ENCODE data around the gene CLUH.

Gene CLUH, protein sequence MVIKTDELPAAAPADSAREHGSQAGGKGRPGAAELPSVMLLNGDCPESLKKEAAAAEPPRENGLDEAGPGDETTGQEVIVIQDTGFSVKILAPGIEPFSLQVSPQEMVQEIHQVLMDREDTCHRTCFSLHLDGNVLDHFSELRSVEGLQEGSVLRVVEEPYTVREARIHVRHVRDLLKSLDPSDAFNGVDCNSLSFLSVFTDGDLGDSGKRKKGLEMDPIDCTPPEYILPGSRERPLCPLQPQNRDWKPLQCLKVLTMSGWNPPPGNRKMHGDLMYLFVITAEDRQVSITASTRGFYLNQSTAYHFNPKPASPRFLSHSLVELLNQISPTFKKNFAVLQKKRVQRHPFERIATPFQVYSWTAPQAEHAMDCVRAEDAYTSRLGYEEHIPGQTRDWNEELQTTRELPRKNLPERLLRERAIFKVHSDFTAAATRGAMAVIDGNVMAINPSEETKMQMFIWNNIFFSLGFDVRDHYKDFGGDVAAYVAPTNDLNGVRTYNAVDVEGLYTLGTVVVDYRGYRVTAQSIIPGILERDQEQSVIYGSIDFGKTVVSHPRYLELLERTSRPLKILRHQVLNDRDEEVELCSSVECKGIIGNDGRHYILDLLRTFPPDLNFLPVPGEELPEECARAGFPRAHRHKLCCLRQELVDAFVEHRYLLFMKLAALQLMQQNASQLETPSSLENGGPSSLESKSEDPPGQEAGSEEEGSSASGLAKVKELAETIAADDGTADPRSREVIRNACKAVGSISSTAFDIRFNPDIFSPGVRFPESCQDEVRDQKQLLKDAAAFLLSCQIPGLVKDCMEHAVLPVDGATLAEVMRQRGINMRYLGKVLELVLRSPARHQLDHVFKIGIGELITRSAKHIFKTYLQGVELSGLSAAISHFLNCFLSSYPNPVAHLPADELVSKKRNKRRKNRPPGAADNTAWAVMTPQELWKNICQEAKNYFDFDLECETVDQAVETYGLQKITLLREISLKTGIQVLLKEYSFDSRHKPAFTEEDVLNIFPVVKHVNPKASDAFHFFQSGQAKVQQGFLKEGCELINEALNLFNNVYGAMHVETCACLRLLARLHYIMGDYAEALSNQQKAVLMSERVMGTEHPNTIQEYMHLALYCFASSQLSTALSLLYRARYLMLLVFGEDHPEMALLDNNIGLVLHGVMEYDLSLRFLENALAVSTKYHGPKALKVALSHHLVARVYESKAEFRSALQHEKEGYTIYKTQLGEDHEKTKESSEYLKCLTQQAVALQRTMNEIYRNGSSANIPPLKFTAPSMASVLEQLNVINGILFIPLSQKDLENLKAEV (N-terminal part only)

DNA sequence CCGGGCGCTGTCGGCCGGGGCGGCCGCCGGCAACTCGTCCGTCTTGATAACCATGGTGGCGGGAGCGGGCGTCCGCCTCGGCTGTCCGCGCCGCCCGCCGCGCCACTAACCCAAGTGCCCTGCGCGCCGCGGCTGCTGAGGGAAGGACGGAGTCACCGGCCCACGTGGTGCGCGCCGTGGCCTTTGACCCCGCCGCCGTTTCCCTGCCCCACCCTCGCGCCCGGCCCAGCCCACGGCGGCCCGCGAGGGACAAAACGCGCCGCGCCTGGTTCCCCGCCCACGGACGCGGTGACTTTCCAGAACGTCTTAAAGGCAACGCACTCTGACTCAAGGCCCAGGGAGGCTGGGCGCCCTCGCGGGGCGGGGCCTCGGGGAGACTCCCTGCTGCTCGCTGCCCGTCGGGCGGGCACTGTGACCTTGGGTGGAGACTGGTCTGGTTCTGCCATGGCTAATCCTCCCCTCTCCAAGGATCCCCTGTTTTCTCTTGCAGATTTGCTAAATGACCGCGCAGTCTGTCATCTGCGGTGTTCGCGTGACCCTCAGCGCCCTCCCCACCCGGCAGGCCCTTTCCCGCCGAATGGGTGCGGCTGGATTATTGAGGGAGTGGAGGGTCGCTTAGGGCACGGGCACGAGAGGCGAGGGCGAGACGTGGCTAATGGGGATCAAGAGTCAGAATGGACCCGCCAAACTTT lies at the start of gene CLUH:
CLUH (minus strand) TSS at position 157 of the 692 bp plus-strand sequence; CDS start at position 54, 103 bp downstream.
- DNase-seq = peak; percentile 98

DNA sequence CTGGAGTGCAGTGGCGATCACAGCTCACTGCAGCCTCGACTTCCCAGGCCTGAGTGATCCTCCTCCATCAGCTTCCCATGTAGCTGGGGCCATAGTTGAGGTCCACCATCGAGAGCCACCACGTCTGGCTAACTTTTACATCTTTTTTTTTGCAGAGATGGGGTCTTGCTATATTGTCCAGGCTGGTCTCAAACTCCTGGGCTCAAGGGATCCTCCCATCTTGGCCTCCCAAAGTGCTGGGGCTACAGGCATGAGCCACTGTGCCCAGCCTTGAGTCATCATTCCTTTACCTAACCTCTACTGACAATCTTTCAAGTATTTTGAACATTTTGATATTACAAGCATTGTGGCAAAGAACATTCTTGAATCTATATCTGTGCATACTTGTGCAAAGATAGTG lies 47.3 kb upstream of the CLUH start:
- DNase-seq = no peak

DNA sequence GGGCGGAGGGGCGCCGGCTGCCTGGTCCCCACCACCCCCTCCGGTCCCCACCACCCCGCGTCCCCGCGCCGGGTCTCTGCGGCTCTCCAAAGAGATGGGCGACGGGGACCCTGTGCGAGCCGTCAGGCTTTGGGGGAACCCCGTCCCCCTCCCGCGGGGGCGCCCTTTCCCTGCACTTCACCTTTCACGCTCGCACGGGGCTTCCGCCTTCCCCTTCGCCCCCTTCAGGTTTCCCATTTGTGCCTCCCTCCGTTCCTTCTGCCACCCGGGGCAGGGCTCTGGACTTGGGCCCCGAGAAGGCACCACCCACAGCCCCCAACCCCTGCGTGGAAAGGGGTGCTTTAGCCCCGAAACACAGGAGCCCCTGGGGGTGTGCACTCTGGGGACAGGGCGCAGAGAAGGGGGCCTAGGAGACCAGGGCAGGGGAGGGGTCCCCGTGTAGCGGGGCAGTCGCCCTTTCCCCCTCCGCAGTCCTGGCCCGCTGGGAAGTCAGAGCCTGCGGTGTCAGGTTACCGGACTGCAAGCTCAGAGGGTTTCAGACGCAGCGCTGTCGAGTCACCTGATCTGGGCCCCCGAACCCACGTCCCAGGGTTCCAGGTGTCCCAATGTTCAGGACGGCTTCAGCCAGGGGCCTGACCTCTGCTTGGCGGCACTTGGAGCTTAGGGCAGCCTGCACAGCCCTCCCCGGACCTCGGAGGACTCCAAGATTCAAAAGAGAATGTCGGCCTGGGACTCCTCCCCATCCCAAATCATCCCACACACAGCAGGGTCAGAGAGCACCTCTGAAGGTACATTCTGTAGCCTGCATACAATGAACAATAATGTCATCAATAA lies 44.5 kb upstream of the CLUH start:
- no peak for DNase-seq

DNA sequence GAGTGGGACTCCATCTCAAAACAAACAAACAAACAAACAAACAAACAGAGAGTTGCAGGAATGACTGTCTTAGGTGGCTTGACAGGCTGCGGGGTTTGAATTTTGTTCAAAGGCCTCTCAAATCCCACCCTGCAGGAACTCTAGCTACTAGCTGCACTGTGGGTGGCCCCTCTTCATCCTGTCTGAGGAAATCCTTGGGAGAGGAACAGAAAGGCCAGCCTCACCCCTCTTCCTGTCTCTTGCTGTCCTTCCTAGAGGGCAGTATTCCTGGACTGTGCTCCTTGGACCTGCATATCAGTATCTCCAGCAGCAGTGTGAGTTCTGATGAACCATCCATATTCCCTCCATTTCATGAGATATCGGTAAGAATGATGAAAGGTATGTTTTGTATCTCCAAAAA lies 39.9 kb upstream of the CLUH start:
- DNase-seq = no peak

DNA sequence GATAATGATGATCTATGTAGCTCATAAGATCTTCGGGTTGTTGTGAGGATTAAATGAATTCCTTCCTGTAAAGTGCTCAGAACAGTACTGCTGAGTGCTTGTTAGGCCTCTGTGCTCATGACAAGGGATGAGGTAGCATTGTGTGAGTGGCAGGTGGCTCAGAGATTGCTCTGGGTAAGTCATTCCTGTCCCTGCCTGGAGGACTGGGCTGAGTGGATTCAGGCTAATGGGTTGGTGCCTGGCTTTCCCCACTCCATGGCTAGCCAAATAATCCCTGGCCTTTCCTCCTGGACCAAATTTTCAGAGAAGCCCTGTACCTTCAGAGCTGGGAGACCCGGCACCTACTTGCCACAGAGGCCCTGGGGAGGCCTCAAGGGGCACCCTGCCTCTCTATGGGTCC lies 39.2 kb upstream of the CLUH start:
- DNase-seq = no peak

DNA sequence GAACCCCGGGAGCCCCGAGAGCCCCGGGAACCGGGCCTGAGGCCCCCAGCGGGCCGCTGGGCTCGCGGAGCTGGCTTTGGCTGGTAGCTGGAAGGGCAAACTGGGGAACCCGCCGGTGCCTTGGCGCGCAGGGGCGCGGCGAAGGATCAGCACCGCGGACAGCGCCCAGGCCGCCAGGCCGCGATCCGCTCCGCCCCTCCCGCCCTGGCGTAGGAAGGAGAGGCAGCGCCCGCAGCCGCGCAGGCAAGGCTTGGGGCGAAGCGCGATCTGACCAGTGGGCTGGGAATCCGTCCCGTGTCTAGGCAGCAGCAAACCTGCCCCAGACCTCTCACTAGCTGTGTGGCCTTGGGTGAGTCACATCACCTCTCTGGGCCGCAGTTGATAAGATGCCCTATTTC lies 38.2 kb upstream of the CLUH start:
- DNase-seq = peak; percentile 85

DNA sequence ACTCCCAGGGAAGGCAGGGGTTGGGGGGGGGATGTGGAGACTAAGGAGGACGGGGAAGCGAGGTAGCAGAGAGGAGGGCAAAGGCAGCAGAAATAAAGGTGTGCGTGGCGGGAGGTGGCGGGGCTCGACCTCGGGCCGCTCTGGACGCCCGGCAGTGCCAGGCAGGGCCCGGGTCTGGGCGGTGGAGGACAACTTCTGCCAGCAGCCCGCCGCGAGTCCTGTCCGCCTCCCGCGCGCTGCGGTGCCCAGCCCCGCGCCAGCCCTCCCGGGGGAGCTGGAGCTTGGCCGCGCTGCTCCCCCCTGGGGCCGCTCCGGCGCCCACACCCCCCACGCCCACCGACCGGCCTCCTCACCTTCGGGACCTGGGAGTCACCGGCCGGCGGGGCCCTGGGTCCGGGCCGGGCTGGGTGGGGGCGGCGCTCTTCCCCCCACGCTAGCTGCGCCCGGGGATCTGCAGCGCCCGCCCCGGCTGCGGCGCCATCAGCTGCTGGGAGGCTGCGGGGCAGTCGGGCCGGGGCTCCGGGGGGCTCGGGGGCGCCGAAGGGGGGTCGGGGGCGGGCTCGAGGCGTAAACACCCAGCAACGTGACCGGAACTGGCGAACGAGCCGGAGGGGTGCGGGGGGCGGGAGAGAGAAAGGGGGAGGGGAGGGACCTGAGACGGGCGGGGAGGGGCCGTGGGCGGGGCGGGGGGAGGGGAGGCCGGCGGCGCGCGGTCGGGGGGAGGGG lies 37.7 kb upstream of the CLUH start, which contains the start of gene CCDC92B:
CCDC92B (minus strand) TSS at position 595 of the 726 bp plus-strand sequence. CDS start 14,507 bp downstream, outside the sequence.
- DNase-seq = no peak

DNA sequence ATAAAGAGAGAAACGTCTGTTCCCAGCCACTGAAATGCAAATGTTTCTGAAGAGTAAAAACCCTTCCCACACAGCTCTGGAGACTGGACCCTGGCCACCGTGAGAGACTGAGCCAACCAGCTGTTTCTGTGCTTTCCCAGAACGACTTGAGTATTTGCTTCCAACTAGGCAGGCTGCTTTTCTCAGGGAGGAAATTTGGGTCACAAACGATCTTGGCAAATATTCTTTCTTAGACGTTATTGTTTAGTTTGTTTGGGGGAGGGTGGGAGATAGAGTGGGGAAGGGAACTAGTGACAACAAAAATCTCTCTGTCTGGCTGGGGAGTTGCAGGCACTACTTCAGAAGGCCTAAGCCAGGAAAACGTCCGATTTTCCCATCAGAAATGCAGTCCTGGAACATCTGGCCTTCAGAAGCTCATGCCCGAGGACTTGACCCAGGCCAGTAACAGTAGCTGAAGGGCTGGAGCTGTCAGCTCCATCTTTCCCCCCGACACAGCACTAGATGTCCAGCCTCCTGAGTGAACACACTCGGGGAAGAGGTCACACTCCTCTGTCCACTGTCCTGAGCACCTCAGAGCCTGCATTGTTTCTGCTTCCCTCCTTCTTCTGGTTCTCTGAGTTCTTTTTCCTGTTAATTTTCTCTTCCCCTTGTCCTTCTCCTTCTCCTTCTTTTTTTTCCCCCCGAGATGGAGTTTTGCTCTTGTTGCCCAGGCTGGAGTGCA lies 33.9 kb upstream of the CLUH start:
- no peak for DNase-seq

DNA sequence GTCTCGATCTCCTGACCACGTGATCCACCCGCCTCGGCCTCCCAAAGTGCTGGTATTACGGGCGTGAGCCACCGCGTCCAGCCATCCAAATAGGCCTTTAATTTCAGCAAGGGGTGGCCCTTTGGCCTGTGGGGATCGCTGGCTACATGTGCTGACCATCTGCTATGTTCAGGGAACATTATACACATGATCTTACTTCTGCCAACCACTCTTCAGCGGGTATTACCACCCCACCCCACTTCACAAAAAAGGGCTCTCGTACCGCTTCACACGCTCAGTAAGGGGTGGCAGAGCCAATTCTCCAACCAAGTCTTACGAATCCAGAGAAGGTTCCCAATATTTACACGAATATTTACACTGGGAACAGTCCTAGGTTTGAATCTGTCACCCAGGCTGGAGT lies 26.1 kb upstream of the CLUH start:
- DNase-seq = no peak

DNA sequence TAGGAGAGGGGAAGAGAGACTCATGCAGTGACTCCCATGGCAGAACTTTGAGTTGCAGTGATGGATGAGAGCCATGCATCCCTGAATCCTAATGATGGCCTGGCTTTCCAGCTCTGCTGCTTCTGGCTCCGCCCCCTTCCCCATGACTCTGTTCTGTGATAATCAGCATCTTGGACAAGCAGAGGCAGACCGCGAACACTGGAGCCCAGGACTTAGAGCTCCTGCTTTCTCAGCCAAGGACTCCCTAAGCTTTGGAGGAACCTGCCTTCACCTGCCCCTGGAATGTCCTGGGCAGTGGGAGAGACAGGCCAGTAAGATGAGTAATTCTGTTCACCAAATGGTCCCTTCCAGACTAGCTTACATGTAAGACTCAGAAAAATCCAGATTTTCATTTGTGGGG lies 25.4 kb upstream of the CLUH start:
- DNase-seq = no peak

DNA sequence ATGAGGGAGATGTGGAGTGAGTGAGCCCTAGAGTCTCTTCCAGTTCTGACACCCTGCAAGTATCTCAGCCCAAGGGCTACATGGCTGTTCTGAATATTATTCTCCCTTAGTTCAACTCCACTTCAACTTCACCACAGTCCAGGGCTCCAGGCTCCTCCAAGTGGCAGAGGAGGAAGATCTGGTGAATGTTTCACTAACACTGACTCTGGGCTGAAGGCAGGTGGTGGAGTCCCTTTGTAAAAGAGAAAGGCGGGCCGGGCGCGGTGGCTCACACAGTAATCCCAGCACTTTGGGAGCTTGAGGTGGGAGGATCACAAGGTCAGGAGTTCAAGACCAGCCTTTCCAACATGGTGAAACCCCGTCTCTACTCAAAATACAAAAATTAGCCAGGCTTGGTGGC lies 24.3 kb upstream of the CLUH start:
- no peak for DNase-seq

DNA sequence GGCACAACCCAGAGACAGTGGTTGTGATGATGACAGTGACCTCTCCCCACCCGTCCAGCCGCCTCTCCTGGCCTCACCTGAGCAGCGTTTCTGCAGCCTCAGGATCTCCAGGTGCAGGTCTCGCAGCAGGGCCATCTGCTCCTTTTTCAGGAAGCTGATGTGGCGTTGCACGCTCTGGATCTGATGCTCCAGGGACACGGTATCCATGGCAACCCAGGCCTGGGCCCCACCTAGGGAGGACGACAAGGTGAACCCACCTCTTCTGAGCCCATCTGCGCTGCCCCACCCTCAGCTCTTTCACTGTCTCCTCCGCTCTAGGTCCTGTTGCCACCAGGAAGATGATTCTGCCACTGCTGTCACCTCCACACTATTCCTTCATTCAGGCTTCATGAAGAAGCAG lies 23.4 kb upstream of the CLUH start:
- DNase-seq = no peak

DNA sequence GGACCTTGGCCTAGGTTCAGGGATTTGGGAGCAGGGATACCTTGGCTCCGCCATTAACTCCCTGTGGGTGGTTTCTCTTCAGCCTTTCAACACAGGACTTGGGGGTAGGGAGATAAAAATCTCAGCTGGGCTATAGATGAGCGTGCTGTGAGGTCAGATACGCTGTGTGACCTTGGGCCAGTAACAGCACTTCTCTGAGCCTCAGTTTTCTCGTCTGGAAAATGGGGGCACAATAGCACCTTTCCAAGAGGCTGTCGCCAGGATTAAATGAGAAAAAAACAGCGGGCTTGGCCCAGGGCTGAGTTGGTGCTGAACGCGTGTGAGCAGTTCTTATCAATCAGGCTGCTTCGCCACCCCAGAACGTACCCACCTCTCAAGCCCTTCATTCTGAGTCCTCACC lies 20.2 kb upstream of the CLUH start:
- no peak for DNase-seq

DNA sequence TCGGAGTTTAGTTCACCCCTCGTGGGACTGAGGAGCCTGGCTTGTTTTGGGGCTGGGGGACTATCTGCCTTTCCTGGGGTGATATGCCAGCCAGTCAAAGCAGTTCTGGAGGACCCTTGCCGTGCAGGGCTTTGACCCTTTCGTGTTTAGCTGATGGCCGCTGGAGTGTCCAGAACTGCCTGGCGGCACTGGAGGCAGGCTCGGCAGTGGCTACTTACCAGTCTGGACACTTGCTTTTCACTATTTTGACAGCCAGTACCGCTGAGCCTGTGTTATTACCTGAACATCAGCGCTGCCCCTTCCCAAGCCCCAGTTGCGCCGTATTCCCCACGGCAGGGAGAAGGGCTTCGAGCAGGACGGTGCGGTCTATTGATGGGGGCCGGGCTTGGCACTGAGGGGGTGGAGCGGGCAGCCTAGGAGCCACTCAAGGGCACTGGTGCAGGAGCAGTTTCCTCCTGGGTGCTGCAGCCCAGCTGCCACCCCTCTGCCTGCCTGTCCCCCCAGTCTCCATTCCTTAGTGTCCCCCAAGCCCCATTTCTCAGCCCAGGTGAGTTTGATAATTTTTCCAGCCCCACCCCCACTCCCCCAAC lies 19.3 kb upstream of the CLUH start:
- DNase-seq = no peak

DNA sequence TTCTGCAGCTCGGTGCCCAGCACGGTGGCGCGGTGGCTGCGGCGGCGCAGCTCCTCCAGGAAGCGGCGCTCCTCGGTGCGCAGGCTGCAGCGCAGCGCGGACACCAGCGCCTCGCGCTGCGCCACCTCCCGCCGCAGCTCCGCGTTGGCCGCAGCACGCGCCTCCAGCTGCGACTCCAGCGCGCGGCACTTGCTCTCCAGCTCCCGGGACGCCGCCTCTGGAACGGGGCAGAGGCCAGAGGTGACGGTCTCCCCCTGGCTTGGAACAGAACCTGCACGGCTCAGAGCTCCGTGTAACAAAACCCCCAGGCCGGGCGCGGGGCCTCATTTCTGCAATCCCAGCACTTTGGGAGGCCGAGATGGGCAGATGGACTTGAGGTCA lies 13.2 kb upstream of the CLUH start:
- DNase-seq = peak; percentile 15

DNA sequence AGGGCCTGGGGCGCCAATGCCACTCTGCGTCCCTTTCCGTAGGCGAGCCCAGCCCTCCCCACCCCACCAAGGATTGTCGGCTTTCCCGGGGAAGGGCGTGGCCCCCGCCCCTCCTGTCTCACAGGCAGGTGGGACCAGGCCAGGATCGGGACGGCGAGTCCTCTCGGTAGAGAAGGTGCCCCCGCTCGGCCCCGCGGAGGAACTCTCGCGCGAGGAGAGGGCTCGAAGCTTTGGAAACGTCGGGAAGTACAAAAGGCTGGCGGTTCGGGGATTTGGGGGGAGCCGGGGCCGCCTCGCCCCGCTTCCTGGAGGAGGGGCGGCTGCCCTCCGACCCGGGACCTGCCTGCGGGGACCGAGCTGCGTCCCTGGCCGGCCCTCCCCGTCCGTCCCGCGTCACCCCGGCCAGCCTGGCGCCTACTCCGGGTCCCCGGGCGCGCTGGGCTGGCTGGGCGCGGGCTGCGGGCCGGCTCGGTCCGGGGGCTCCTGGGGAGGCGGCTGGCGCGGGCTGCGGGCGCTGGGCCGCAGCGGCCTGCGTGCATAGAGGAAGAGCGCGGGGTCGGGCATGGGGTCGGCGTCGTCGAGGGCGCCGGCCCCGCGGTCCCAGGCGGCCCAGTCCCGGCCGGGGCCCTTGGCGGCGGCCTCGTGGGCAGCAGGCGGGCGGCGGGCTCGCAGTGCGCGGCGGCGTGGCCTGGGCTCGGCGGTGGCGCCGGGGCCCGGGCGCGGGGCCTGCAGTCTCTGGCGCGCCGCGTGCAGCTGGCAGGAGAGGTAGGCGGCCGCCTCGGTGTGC lies 12.6 kb upstream of the CLUH start:
- no peak for DNase-seq

DNA sequence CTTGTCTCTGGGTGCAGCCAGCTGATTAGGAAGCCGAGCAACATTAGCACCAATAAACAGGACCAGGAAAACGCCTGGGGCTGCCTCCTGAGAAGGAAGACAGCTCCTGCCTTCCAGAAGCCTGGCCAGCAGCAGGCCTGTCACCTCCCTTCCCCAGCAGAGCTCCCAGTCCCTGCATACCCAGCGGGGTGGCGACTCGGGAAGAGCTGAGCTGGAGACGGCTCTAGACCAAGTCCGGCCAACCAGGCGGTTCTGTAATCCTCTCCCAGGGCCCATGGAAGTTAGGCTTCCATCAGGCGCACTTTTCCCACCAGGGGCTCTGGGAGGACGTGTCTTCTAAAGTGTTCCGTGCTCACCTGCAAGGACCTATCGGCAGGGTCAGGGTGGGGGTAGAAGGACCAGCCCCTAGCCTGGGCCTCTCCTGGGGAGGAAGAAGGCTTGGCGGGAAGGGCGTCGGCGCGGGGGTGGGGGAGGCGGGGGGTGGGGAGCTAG lies 12.0 kb upstream of the CLUH start:
- no peak for DNase-seq

DNA sequence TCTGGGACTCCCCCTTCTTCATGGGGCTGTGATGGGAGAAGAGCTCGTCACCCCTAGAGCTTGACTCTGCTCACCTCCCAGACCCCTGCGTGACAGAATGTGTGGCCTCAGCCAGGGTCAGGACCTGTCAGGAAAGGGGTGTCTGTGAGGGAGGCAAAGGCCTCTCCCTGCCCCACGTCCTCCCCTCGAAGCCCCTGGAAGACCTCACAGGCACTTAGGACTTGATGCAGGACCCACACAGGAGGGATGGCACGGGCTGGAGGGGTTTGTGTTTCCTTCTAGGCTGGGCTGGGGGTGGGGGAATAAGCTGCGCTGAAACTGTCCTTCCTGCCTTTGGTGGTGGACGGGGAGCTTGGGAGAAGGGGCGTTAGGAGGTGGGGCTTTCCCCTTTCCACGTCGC lies 11.0 kb upstream of the CLUH start:
- DNase-seq = no peak

DNA sequence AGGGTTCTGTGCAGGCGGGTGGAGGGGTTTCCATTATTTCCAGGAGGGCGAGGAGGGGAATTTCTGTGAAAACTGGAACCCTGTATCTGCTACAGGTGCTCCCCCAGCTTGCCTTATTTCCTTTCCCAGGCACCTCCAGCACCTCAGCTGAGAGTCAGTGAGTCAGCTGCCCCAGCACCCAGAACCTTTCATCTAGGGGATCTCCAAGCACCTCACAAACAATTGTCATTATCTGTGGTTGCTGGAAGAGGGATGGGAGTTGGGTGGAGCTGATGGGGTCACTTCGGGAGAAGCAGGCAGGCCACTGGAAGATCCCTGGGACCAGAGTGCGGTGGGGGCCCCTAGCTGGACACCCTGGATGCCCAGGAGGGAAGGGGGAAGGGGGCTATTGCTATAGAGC lies 10.0 kb upstream of the CLUH start:
- DNase-seq = no peak

Data from OCI-M1 (cell line).